DND-41 (cell line): ENCODE results near the gene HIP1.

Source experiments
- ATAC-seq: fragments of 200-7000 bp; cut with Tn5 transposase; 3 replicates; pipeline ENCODE4 v1.9.1; 2021; ENCODE audit warnings: low read depth; ENCODE audit not compliant: insufficient read depth
- DNase-seq: peaks from one replicate; pipeline ENCODE4 v3.0.0-alpha.2; 2020
- H2AFZ ChIP-seq: 2 replicates; pipeline ENCODE4 v1.6.0; 2012; ENCODE audit warnings: low read depth, low read length
- H3K27ac ChIP-seq: 2 replicates; pipeline ENCODE4 v1.5.1; 2012; ENCODE audit warnings: low read length, inconsistent platforms
- H3K27me3 ChIP-seq: fragments of 200-600 bp; sonication (generic); 2 replicates; pipeline ENCODE4 v1.6.0; 2012; ENCODE audit warnings: low read length, mild to moderate bottlenecking, inconsistent platforms; ENCODE audit not compliant: insufficient read depth, poor library complexity
- H3K36me3 ChIP-seq: 2 replicates; pipeline ENCODE4 v1.5.1; 2012; ENCODE audit warnings: low read length, inconsistent platforms; ENCODE audit not compliant: insufficient read depth
- H3K4me1 ChIP-seq: 2 replicates; pipeline ENCODE4 v1.5.1; 2012; ENCODE audit warnings: mild to moderate bottlenecking, low read length; ENCODE audit not compliant: insufficient read depth
- H3K4me2 ChIP-seq: 2 replicates; pipeline ENCODE4 v1.6.0; 2012; ENCODE audit warnings: mild to moderate bottlenecking, moderate library complexity, low read length, inconsistent platforms; ENCODE audit not compliant: insufficient read depth
- H3K4me3 ChIP-seq, 2 experiments: fragments of 200-600 bp in 1 of 2; shearing (Covaris generic) in 1 of 2; 2 replicates each; pipeline ENCODE4 v1.5.1; 2012 to 2016; ENCODE audit warnings: inconsistent platforms in 2 of 2, low read length in 2 of 2, mild to moderate bottlenecking in 2 of 2, low read depth in 1 of 2, moderate library complexity in 1 of 2
- H3K79me2 ChIP-seq: 2 replicates; pipeline ENCODE4 v1.6.0; 2012; ENCODE audit warnings: low read length, inconsistent platforms; ENCODE audit not compliant: insufficient read depth
- H3K9ac ChIP-seq: 2 replicates; pipeline ENCODE4 v1.6.0; 2012; ENCODE audit warnings: low read depth, mild to moderate bottlenecking, inconsistent platforms, low read length, moderate library complexity
- H3K9me3 ChIP-seq: 2 replicates; pipeline ENCODE4 v1.5.1; 2012; ENCODE audit warnings: low read length, moderate library complexity, mild to moderate bottlenecking, inconsistent platforms; ENCODE audit not compliant: insufficient read depth, severe bottlenecking
- H4K20me1 ChIP-seq: 2 replicates; pipeline ENCODE4 v1.6.0; 2012; ENCODE audit warnings: low read length; ENCODE audit not compliant: insufficient read depth
- EZH2 ChIP-seq: IDR thresholded peaks from 3 replicates; pipeline ENCODE4 v1.6.1; 2012; ENCODE audit warnings: borderline replicate concordance, low read depth, mild to moderate bottlenecking, moderate library complexity, low read length, inconsistent platforms; ENCODE audit not compliant: severe bottlenecking
- TF ChIP-seq, protein P1 (sequence below): IDR thresholded peaks from 2 replicates; pipeline ENCODE4 v1.5.1; 2012; ENCODE audit warnings: borderline replicate concordance, low read length, moderate library complexity, mild to moderate bottlenecking; ENCODE audit not compliant: poor library complexity, severe bottlenecking; ENCODE audit errors: extremely low read depth

HIP1 gene

GRCh38 chr7:75756991-75757676 is 18.4 kb upstream of the HIP1 start:
- Histone ChIP-seq H3K27me3 (no peaks in the 10 kb centered on the region), H3K9ac (no peak overlapping the region), H3K9me3 (no peaks in the 10 kb centered on the region), H3K4me2 (no peak overlapping the region), H2AFZ (no peak overlapping the region), H3K27ac (no peak overlapping the region), H3K36me3 (no peaks in the 10 kb centered on the region), H3K79me2 (no peaks in the 10 kb centered on the region), H4K20me1 (no peaks in the 10 kb centered on the region), H3K4me3 (no peak overlapping the region), H3K4me1 (no peaks in the 10 kb centered on the region)
- no peak for ATAC-seq
- TF ChIP-seq, protein P1, sequence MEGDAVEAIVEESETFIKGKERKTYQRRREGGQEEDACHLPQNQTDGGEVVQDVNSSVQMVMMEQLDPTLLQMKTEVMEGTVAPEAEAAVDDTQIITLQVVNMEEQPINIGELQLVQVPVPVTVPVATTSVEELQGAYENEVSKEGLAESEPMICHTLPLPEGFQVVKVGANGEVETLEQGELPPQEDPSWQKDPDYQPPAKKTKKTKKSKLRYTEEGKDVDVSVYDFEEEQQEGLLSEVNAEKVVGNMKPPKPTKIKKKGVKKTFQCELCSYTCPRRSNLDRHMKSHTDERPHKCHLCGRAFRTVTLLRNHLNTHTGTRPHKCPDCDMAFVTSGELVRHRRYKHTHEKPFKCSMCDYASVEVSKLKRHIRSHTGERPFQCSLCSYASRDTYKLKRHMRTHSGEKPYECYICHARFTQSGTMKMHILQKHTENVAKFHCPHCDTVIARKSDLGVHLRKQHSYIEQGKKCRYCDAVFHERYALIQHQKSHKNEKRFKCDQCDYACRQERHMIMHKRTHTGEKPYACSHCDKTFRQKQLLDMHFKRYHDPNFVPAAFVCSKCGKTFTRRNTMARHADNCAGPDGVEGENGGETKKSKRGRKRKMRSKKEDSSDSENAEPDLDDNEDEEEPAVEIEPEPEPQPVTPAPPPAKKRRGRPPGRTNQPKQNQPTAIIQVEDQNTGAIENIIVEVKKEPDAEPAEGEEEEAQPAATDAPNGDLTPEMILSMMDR, result peak; percentile 34
- no peak for TF ChIP-seq EZH2
- no peak for DNase-seq

DNA sequence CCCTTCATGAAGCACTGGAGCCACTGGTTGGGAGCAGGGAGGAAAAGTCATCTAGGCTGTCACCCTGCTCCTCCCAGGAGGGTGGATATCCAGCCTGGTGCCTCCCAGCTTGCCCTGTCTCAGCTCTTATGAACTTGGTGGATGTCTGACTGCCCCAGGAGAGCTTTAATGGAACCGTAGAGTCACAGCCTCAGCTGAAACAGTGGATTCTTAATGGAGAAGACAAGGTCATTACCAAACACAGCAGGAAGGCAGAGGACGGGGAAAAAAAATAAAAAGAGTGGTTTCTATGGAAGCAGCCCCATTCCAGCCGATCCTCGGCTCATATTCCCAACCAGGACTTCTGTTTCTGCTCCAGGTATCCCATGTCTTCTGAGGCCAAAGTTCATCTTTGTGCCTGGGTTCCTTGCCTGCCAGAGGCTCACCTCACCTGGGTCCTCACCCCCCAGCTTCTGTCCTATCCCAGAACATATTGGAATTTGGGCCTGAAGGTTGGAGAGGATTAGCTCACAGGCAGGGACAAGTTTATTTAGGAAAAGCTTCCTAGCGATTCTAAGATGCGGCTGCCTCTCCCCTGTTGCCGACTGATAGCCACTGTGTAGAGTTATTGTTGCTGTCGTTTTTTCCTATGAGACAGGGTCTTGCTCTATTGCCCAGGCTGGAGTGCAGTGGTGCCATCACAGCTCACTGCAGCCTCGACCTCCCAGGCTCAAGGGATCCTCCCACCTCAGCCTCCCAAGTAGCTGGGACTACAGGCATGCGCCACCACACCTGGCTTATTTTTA is 17.7 kb upstream of the HIP1 start:
- H3K4me2 ChIP-seq, result no peak overlapping the region
- TF ChIP-seq EZH2, result no peak
- TF ChIP-seq, protein P1, result no peak
- no peaks in the 10 kb centered on the region for H3K27me3 ChIP-seq
- DNase-seq (no peak), ATAC-seq (no peak)
- no peaks in the 10 kb centered on the region for H3K36me3 ChIP-seq
- no peak overlapping the region for H3K4me3 ChIP-seq
- H4K20me1 ChIP-seq, result no peaks in the 10 kb centered on the region
- H2AFZ ChIP-seq, result no peak overlapping the region
- no peaks in the 10 kb centered on the region for H3K79me2 ChIP-seq
- no peaks in the 10 kb centered on the region for H3K4me1 ChIP-seq
- no peak overlapping the region for H3K9ac ChIP-seq
- H3K9me3 ChIP-seq, result no peaks in the 10 kb centered on the region
- H3K27ac ChIP-seq, result no peak overlapping the region

- no peak for DNase-seq
- no peak for ATAC-seq
- Histone ChIP-seq H3K27ac (no peak overlapping the region), H2AFZ (no peak overlapping the region), H3K9ac (no peak overlapping the region), H3K4me2 (no peak overlapping the region), H3K27me3 (no peaks in the 10 kb centered on the region), H3K79me2 (no peaks in the 10 kb centered on the region), H3K9me3 (no peaks in the 10 kb centered on the region), H3K4me1 (peaks cover 13% of the 10 kb centered on the region), H4K20me1 (no peaks in the 10 kb centered on the region), H3K4me3 (no peak overlapping the region), H3K36me3 (no peaks in the 10 kb centered on the region)
- no peak for TF ChIP-seq EZH2
- TF ChIP-seq, protein P1, result no peak
These were observed 4.7 kb upstream of the HIP1 start for GRCh38 chr7:75743455-75743859.
